Hepatocyte (in vitro differentiated cells): Measurements from ENCODE around the gene STARD10. TPM values are rescaled to one million over a fixed set of nuclear protein-coding genes. Genes with fewer than 3 reads are reported as not detected.

Experiments used
- DNase-seq: peaks from one replicate; pipeline ENCODE4 v3.0.0-alpha.2; 2016; ENCODE audit warnings: low spot score
- H2AFZ ChIP-seq: fragments of 200-600 bp; sonication (generic); 2 replicates; pipeline ENCODE4 v1.6.0; 2016; ENCODE audit warnings: antibody characterized with exemption, mild to moderate bottlenecking
- H3K27ac ChIP-seq: fragments of 200-600 bp; sonication (generic); 2 replicates; pipeline ENCODE4 v1.5.1; 2016; ENCODE audit warnings: mild to moderate bottlenecking
- H3K27me3 ChIP-seq: fragments of 200-600 bp; sonication (generic); 2 replicates; pipeline ENCODE4 v1.6.1; 2016
- H3K36me3 ChIP-seq: fragments of 200-600 bp; sonication (generic); replicated peaks from 2 replicates; pipeline ENCODE4 v1.5.1; 2016; ENCODE audit warnings: low read depth; ENCODE audit not compliant: insufficient read depth
- H3K4me1 ChIP-seq: fragments of 200-600 bp; sonication (generic); 2 replicates; pipeline ENCODE4 v1.5.1; 2016; ENCODE audit warnings: mild to moderate bottlenecking, moderate library complexity; ENCODE audit not compliant: insufficient read depth
- H3K4me2 ChIP-seq: fragments of 200-600 bp; sonication (generic); 2 replicates; pipeline ENCODE4 v1.6.0; 2016
- H3K4me3 ChIP-seq: fragments of 200-600 bp; sonication (generic); 2 replicates; pipeline ENCODE4 v1.5.1; 2016; ENCODE audit warnings: mild to moderate bottlenecking
- H3K79me2 ChIP-seq: fragments of 200-600 bp; sonication (generic); 2 replicates; pipeline ENCODE4 v1.6.0; 2017; ENCODE audit warnings: mild to moderate bottlenecking
- H3K9me2 ChIP-seq: fragments of 200-600 bp; sonication (generic); replicated peaks from 2 replicates; pipeline ENCODE4 v1.6.0; 2017; ENCODE audit warnings: mild to moderate bottlenecking; ENCODE audit not compliant: insufficient read depth
- H3K9me3 ChIP-seq: fragments of 200-600 bp; sonication (generic); 2 replicates; pipeline ENCODE4 v1.5.1; 2016; ENCODE audit warnings: low read depth, mild to moderate bottlenecking
- H4K20me1 ChIP-seq: fragments of 200-600 bp; sonication (generic); 2 replicates; pipeline ENCODE4 v1.6.0; 2016; ENCODE audit warnings: mild to moderate bottlenecking; ENCODE audit not compliant: insufficient read depth, poor library complexity, severe bottlenecking
- CTCF ChIP-seq: fragments of 200-600 bp; sonication (generic); IDR thresholded peaks from 2 replicates; pipeline ENCODE4 v1.5.1; 2016; ENCODE audit warnings: antibody characterized with exemption, mild to moderate bottlenecking; ENCODE audit not compliant: poor library complexity
- EZH2 ChIP-seq: fragments of 200-600 bp; sonication (generic); IDR thresholded peaks from 2 replicates; pipeline ENCODE4 v1.6.1; 2016; ENCODE audit warnings: antibody characterized with exemption, mild to moderate bottlenecking, borderline replicate concordance
- EZH2phosphoT487 ChIP-seq: fragments of 200-600 bp; sonication (generic); IDR thresholded peaks from one replicate; pipeline ENCODE4 v1.6.1; 2018; ENCODE audit warnings: antibody characterized with exemption, mild to moderate bottlenecking, low read depth, moderate library complexity; ENCODE audit not compliant: unreplicated experiment, severe bottlenecking
- WGBS: methylation state at CpG from one replicate; pipeline ENCODE4 v1.1.6; 2016; ENCODE audit warnings: low lambda C conversion rate; ENCODE audit errors: missing lambda C conversion rate; 5-methylcytosine and 5-hydroxymethylcytosine counted together
- polyA plus RNA-seq: library from polyadenylated mRNA; unstranded; fragments of >200 nt; fragmentation: Nextera tagmentation; extraction: Ambion mirVana; gene quantifications from 2 replicates; pipeline ENCODE4 v1.2.1, GENCODE V29; 2016
- total RNA-seq: library from RNA; depleted of rRNA; stranded (reverse); fragments of >200 nt; gene quantifications from 2 replicates; pipeline ENCODE4 v1.2.3, GENCODE V29; 2014

STARD10 gene
- total and polyA plus RNA-seq, 2 experiments from 2014 or later: 290 to 686 TPM

GRCh38 chr11:72724021-72724551 lies 69.8 kb downstream of the STARD10 start:
- Histone ChIP-seq H3K27ac (no peak overlapping the region), H3K9me3 (no peaks in the 10 kb centered on the region), H2AFZ (no peak overlapping the region), H3K27me3 (no peaks in the 10 kb centered on the region), H3K9me2 (no peaks in the 10 kb centered on the region), H3K79me2 (peaks cover 65% of the 10 kb centered on the region), H3K4me2 (no peak overlapping the region), H3K4me3 (no peak overlapping the region), H3K4me1 (peaks cover 32% of the 10 kb centered on the region), H3K36me3 (no peaks in the 10 kb centered on the region), H4K20me1 (peaks cover 22% of the 10 kb centered on the region)
- WGBS: 94% methylated on average over 5 of the region's 5 CpGs
- no peak for TF ChIP-seq CTCF
- DNase-seq: no peak

- 88% methylated on average over 9 of the region's 9 CpGs for WGBS
Measured at GRCh38 chr11:72723508-72723907, 70.3 kb downstream of the STARD10 start.

GRCh38 chr11:72722050-72722748 lies 71.6 kb downstream of the STARD10 start:
- H3K27ac ChIP-seq: peak overlapping the region; percentile 85
- H3K9me3 ChIP-seq: no peaks in the 10 kb centered on the region
- peak overlapping the region; percentile 30 for H2AFZ ChIP-seq
- peak overlapping the region; percentile 19 for H3K4me3 ChIP-seq
- no peaks in the 10 kb centered on the region for H3K36me3 ChIP-seq
- peaks cover 70% of the 10 kb centered on the region for H3K79me2 ChIP-seq
- H3K9me2 ChIP-seq: no peaks in the 10 kb centered on the region
- 27% methylated on average over 9 of the region's 10 CpGs for WGBS
- H3K27me3 ChIP-seq: no peaks in the 10 kb centered on the region
- peaks cover 32% of the 10 kb centered on the region for H3K4me1 ChIP-seq
- H3K4me2 ChIP-seq: peak overlapping the region; percentile 93
- peaks cover 32% of the 10 kb centered on the region for H4K20me1 ChIP-seq
- peak; percentile 88 for DNase-seq
- TF ChIP-seq EZH2: no peak
- no peak for TF ChIP-seq CTCF
- TF ChIP-seq EZH2phosphoT487: no peak

More at GRCh38 chr11:72723508-72723907, 70.3 kb downstream of the STARD10 start:
- H3K27me3 ChIP-seq: no peaks in the 10 kb centered on the region
- H2AFZ ChIP-seq: no peak overlapping the region
- no peak overlapping the region for H3K4me2 ChIP-seq
- H3K9me3 ChIP-seq: no peaks in the 10 kb centered on the region
- TF ChIP-seq EZH2: no peak
- peaks cover 32% of the 10 kb centered on the region for H3K4me1 ChIP-seq
- no peaks in the 10 kb centered on the region for H3K9me2 ChIP-seq
- H3K27ac ChIP-seq: no peak overlapping the region
- H3K36me3 ChIP-seq: no peaks in the 10 kb centered on the region
- H3K79me2 ChIP-seq: peaks cover 65% of the 10 kb centered on the region
- no peak overlapping the region for H3K4me3 ChIP-seq
- DNase-seq: no peak
- H4K20me1 ChIP-seq: peaks cover 25% of the 10 kb centered on the region

GRCh38 chr11:72721689-72722049 lies 72.2 kb downstream of the STARD10 start:
- Histone ChIP-seq H3K27me3 (no peaks in the 10 kb centered on the region), H2AFZ (no peak overlapping the region), H3K79me2 (peaks cover 74% of the 10 kb centered on the region), H3K9me3 (no peaks in the 10 kb centered on the region), H3K4me1 (peaks cover 32% of the 10 kb centered on the region), H3K4me3 (peak overlapping the region; percentile 19), H3K36me3 (no peaks in the 10 kb centered on the region), H4K20me1 (peaks cover 35% of the 10 kb centered on the region), H3K27ac (peak overlapping the region; percentile 85), H3K9me2 (no peaks in the 10 kb centered on the region), H3K4me2 (peak overlapping the region; percentile 93)
- TF ChIP-seq CTCF: no peak
- no peak for TF ChIP-seq EZH2
- TF ChIP-seq EZH2phosphoT487: no peak
- 48% methylated on average over 13 of the region's 13 CpGs for WGBS
- DNase-seq: peak; percentile 59
